Head of caudate nucleus (tissue), 42 donors: ENCODE data around the gene KBTBD4.

Experiments
- DNase-seq, 42 donors: peaks; one replicate each; pipeline versions ENCODE4 v3.0.0 to v3.0.0-alpha.2; 2020 to 2021; ENCODE audit warnings: mixed read lengths in 7 of 42
- intact Hi-C: fragments of 100-400 bp; cut with DNase I; formaldehyde crosslinking; loops from one replicate; pipeline ENCODE4 v1.15.0; 2022

Gene KBTBD4

DNA sequence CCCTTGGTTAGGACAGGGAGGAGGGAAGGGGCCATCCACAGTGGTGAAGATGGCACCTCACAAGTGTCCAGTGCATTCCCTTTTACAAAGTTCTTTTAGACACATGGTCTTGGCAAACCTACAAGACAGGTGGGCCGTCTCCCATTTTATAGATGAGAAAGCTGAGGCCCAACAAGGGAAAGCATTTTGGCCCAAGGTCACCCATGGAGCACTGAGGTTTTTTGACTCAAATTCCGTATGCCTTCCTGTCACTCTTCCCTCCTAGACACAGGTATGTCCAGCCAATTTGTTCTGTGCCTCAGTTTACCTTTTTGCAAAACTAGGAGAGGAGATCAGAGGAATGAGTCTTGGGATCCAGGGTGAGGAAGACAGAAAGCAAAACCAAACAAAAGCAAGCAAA, 14.2 kb upstream of the KBTBD4 start:
- DNase-seq = no peak
- intact Hi-C loops = no loop called here

DNA sequence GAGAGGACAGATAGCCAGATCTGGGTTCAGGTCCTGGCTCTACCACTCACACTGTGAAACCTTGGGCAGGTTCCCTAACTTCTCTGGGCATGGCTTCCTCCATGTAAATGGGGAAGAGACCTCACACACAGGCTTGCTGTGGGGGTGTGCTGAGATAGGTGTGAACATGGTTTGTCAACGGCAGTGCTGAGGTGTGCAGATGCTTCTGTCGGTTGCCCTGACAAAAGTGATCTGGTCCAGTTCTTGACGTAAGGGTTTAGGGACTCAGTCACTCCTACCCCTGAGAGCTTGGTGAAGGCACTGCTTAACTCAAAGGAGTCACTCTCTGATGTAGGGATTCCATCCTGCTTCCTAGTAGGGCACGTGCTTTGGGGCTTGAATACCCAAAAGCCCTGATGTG, 13.5 kb upstream of the KBTBD4 start:
- intact Hi-C loops = no loop called here
- no peak for DNase-seq

DNA sequence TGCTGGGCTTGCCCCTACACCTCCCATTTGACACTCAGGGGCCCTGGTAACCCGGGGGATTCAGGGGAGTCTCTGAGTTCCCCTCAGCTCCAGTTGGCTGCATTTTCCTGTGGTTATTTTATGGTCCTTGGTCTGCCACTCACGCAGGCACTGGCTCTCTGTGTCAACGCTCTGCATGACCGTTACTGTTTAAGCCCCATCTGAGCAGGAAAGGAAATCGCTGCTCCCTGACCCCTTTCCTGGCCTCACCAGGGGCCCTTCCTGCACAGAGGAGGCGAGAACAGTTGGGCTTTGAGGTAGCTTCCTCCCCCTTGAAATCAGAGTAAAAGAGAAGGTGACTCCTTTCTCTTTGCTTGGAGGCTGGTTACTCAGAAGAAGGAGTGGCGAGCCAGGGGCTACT, 13.0 kb upstream of the KBTBD4 start:
- intact Hi-C loops = no loop called here

DNA sequence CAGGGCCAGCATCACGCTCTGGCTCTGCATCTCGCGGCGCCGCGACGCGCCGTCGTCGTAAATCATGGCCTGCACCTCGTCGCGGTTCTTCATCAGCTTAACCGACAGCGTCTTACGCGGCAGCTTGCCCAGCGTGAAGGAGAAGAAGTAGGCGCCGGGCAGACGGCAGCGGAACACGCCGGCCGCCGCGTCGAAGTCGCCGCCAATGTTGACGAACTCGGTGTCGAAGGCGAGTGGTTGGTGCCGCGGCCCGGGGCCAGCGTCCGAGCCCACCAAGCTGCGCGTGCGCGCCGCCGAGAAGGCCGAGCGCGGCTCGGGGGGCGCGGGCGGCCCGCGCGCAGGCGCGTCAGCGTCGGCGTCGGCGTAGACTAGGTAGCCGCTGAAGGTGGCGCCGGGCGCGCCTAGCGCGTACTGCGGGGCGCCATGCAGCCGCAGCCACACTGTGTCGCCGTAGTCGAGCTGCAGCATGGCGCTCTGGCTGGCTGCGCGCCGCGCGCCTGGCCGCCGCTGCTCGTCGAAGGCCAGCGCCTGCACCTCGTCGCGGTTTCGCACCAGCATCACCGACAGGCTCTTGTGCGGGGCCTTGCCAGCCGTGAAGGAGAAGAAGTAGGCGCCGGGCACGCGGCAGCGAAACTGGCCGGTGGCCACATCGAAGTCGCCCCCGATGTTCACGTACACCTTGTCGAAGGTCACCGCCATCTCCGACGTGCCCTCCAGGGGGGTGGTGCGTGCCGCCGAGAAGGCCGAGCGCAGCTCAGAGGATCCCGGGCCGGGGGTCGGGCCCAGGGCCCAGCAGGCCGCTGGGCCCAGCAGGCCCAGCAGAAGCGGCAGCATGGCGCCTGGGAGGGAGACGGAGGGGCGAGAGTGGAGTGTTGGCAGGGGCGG, 11.4 kb upstream of the KBTBD4 start:
- no peak for DNase-seq
- intact Hi-C loops = no loop called here

More for the DNA sequence above, 13.0 kb upstream of the KBTBD4 start:
- DNase-seq = no peak

DNA sequence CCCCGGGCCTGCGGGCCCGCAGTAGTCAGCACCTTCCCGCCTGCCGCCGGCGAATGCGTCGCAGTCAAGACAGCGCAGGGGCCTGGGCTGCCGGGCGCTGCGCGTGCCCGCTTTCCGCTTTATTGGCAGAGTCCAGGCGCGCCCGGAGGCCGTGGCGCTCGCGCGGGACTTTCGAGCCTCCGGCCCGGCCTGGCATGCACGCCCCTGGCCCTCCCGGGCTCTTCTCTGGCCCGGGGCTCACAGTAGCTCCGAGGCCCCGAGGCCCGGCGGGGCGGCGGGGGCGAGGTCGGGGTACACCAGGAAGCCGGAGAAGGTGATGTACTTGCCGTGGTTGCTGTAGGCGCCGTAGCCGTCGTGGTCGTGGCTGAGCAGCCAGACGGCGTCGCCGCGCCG, 10.8 kb upstream of the KBTBD4 start:
- DNase-seq = no peak
- intact Hi-C loops = no loop called here

DNA sequence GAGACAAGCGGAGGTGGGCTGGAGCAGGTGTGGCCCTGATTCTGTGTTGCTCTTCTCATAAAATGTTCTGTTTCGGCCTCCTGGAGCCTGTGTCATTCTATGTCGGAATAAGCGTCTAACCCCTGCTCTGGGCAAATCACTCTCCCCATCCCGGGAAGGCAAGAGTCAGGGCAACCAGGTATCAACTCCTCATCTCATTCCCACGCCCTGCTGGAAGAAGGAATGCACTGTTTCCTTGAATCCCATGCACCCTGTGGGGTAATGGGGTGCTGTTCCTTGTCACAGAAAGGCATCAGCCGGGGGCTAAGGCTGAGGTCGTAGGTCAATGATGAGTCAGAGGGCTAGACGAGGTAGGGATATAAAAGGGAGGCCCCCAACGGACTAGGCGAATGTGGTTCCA, 10.3 kb upstream of the KBTBD4 start:
- peak in 5 of 42 donors; percentile 32 to 50 (median 43) for DNase-seq
- intact Hi-C loops = no loop called here

DNA sequence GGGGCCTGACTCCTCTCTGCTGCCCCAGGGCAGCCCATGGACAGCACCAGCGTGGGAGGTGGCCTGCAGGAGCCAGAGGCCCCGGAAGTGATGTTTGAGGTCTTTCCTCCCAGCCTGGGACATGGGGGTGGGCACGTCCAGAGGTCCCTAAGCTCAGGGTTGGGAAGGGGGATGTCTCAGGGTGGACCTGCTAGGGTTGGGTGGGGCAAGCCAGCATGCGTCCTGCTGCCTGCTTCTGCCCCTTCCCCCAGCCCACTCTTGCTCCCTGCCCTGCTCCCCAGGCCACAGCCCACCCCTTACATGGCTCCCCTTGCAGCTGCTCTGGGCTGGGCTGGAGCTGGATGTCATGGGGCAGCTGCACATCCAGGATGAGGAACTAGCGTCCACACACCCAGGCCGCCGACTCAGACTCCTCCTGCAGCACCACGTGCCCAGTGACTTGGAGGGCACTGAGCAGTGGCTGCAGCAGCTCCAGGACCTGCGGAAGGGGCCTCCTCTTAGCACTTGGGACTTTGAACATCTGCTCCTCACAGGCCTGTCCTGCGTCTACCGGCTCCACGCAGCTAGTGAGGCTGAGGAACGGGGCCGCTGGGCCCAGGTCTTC, 9.1 kb upstream of the KBTBD4 start:
- DNase-seq = peak in 28 of 42 donors; percentile 40 to 76 (median 64)
- intact Hi-C loops = no loop called here

DNA sequence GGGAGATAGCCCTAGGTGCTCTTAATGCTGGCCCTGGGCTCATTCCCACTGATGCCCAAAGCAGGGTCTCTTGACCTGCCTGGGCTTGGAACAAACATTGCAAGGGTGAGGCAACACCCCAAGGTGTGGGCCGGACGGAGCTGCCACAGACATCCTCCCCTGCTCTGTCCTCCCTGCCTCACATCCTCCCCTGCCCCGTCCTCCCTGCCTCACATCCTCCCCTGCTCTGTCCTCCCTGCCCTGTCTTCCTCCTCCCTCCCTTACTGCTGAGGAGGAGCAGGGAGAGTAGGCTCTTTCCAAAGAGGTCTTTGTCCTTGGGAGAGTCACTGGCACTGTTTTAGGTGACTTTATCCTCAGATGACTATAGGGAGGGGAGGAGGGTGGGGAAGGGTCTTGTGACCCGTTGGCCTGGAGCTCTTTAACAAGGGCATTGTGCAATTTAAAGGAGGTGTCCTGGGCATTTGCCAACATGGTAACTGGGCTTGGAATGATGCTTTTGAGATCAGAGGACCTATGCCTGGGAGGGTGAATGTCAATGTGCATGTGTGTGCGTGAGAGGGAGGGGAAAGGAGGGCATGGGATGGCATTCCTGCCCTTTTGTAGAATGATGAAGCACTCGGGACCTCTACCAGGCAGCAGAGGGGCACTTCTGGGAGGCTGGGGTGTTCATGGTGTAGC, 8.4 kb upstream of the KBTBD4 start:
- intact Hi-C loops = no loop called here
- peak in 3 of 42 donors; percentile 25 to 45 (median 41) for DNase-seq

DNA sequence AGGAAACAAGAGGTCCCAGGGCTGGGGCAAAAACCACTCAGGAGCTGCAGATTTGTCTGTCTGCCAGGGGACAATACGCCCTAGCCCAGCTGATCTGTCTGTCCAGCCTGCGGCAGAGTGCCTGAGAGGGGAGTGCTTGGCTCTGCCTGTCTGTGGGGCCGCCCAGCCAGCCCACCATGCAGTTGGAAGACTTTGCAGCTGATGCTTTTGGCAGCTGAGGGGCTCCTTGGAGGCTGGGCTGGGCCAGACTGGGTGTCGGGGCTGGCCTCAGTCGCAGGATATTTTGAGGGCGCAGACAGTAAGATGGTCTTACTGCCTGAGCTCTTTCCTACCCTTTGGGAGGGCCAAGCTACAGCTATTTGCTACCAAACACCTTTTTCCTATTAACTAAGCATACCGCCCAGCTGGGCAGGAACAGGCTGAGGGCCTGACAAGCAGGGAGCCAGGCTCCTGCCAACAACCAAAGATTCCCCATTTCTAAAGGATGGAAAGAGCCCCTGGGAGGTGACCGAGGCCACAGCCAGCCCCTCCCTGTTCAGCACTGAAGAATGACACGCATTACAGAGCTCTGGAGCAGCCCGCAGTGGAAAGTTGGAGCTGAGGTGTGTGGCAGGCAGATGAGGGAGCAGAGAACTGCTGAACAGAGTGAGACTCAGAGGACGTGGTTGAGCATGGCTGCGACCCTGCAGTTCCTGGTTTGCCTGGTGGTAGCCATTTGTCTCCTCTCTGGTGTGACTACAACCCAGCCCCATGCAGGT, 7.5 kb upstream of the KBTBD4 start, which contains the start of gene FAM180B:
FAM180B (plus strand) TSS at position 581 of the 758 bp plus-strand sequence; CDS start at position 672, 91 bp downstream.
- intact Hi-C loops = no loop called here
- DNase-seq = peak in 8 of 42 donors; percentile 25 to 55 (median 42)

DNA sequence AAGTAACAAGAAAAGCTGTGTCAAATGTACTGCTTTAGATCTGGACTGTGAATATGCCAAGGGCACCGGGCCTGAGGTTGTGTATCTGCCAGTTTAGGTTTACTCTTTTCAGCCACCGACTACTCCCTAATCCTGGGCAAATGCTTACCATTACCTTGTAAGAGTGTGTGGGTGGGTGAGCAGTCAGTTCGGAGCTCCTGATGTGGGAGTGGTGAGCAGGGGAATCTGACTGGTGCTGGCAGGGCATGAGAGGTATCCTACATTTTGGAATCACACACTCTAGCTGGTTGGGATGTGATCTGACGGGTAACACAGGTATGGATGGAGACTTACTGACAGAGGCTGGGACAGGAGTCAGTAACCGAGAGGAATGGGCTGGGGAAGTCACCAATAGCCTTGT, 5.1 kb upstream of the KBTBD4 start:
- intact Hi-C loops = no loop called here
- peak in 11 of 42 donors; percentile 49 to 81 (median 58) for DNase-seq

DNA sequence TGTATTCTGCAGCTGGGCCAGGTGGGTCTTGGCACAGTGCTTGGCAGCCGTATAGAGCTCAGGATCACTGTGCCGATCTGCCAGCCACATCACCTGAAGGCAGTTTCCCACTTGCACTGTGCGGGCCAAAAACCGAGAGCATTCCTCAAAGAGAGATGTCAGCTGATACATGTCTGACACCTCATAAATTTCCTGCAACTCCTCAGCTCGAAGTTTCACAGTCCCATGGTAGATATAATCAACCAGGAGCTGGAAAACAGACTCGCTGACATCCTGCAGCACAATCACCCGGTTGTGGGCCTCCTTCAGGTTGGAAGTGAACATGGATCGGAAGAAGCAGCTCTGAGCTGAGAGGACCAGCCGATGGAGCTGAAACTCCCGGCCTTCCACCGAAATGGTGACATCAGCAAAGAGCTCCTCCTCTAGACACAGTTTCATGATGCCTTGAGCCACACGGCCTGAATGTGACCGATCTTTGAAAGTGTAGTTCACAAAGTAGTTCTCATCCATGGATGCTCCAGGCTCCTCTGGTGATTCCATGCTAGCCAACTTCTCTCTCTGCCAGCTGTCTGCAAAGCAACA, 1.2 kb downstream of the KBTBD4 start:
- peak in 12 of 42 donors; percentile 22 to 65 (median 45) for DNase-seq
- intact Hi-C loops = loop anchor here (5.0 kb wide), 1 partner anchor 170 kb away; the partner anchor contains the start of gene SLC39A13

DNA sequence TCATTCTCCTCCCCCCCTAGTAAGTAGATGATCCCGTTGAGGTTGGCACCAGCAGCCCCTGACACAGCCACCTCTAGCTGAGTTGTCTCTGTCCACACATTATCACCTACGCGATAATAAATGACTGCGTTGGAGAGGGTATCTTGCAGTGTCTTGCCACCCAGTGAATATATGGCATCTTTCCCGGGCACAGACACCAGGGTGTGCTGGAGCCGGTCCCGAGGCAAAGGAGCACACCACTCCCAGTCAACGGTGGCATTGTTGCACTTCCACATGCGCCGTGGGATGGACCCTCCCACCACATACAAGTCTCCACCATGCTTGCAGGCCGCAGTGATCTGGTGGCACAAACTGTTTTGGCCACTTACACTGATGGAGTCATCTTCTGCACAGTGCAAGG, 5.4 kb downstream of the KBTBD4 start:
- intact Hi-C loops = no loop called here

DNA sequence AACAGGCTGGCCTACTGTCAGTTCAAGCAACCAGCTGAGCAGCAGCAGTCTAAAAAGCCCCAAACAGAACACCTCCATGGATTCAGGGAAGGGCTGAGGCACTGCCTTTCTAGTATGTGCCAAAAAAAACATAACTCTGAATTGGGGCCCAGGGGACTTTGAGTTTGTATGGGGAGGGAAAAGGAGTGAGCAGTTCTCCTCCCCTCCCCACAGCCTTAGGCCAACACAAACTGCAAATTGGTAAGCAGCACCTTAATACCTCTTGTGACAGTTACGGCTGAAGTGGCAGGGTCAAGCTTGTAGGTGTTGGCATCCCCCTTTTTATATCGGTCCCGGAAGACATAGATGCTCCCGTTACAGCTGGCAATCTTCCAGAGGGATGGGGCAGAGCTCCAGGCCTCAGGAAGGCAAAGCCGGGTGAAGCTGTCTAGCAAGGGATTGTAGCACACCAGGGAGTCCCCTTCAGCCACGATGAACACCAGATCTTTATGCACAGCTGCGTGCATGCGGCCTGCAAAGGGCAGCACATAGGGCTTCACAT, 6.0 kb downstream of the KBTBD4 start:
- peak in 5 of 42 donors; percentile 7 to 63 (median 32) for DNase-seq
- intact Hi-C loops = no loop called here

More for the DNA sequence above, 5.4 kb downstream of the KBTBD4 start:
- DNase-seq = peak in 27 of 42 donors; percentile 35 to 85 (median 59)

DNA sequence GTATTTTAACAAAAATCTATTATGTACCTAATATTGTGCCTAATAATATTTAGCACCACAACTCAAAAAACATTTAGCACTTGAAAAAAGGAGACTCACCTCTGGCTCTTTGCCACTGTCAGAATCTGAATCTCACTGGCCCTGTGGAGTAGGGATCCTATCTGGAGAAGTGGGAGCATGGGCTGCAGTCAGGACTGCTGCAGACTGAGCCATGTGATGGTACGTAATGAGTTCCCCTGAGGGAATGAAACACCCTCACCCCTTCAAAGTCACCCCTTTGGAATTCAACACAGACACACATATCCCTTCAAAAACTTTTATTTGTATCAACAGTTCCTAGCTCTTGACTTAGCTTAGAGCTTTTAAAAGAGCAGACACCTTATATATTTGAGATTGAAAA, 6.9 kb downstream of the KBTBD4 start:
- intact Hi-C loops = no loop called here
- no peak for DNase-seq

DNA sequence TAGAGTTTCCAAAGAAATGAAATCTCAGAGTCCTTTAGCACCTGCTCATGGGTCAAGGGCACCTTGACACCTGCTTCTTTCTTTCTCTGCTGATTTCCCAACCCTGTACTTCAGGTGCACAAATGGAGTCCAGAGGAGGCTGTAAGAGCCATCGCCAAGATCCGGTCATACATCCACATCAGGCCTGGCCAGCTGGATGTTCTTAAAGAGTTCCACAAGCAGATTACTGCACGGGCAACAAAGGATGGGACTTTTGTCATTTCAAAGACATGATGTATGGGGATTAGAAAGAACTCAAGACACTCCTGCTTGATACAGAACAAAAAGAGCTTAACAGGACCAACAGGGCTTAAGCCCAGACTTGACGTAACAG, 7.4 kb downstream of the KBTBD4 start:
- intact Hi-C loops = no loop called here
- no peak for DNase-seq

DNA sequence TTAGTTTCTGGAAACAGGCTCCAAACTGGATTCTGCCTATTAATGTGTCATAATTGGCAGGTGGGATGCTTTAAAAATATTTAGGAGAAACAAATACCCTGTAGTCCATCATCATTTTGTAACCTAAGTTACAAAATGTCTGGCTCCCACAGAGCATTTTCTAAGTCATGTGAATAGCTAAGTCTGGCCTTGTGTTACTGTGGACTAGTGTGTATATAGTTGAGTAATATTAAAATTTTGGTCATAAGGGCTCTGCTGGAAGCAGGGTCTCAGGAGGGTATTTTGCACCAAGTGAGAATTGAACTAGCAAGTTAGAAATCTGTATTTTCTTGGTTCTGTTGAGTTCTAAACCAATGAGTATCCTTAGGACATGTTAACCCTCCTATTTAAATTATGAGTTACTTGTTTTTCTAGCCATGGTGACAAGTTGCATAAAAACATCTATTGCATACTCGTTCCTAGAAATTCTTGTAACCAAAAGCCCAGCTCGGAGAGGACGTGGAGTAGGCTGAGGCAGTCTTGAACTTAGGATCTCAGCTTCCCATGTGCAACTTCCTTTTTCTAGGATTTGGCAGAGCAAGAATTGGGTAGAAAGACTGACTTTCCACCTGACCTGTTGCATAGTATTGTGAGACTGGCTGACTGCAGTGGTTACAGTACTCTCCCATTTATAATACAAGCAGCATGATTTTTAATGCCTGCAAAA, 8.0 kb downstream of the KBTBD4 start:
- intact Hi-C loops = no loop called here
- no peak for DNase-seq

DNA sequence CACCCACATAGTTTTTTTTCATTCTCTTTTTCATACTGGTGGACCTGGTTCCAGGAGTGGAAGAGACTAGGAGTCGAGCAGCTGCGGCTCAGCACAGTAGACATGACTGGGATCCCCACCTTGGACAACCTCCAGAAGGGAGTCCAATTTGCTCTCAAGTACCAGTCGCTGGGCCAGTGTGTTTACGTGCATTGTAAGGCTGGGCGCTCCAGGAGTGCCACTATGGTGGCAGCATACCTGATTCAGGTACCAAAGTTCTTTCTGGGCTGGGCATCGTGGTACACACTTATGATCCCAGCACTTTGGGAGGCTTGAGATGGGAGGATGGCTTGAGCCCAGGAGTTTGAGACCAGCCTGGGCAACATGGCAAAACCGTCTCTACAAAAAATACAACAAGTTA, 9.1 kb downstream of the KBTBD4 start:
- intact Hi-C loops = no loop called here
- DNase-seq = no peak
